H1 (cell line): ENCODE results near the gene GTF2F2. TPM values are rescaled to one million over a fixed set of nuclear protein-coding genes. Genes with fewer than 3 reads are reported as not detected.
A peak's percentile ranks its signal among the peaks of the same experiment; 100 is the strongest.

Experiments used
- BCL11A ChIP-seq, 2 experiments: IDR thresholded peaks; one replicate each; pipeline ENCODE4 v1.6.1; 2011; ENCODE audit warnings: low read depth in 2 of 2, low read length in 2 of 2, mild to moderate bottlenecking in 2 of 2
- CBX8 ChIP-seq: fragments of 300-800, 300-1000 bp; sonication (generic); IDR thresholded peaks from 2 replicates; pipeline ENCODE4 v1.7.1; 2016; ENCODE audit warnings: low read depth, low read length, borderline replicate concordance
- CEBPB ChIP-seq: IDR thresholded peaks from 2 replicates; pipeline ENCODE4 v1.6.1; 2012; ENCODE audit warnings: low read depth, low read length
- CHD2 ChIP-seq: IDR thresholded peaks from 2 replicates; pipeline ENCODE4 v1.6.1; 2012; ENCODE audit warnings: low read length, improper control_type of control experiment
- CREB1 ChIP-seq: IDR thresholded peaks from 2 replicates; pipeline ENCODE4 v1.6.1; 2012; ENCODE audit warnings: inconsistent platforms
- CTBP2 ChIP-seq: IDR thresholded peaks from 2 replicates; pipeline ENCODE4 v1.7.0; 2011; ENCODE audit warnings: borderline replicate concordance, mild to moderate bottlenecking, moderate library complexity, mixed read lengths, low read length; ENCODE audit not compliant: insufficient read depth, insufficient read length
- EP300 ChIP-seq, 2 experiments: IDR thresholded peaks; 1 replicate in 1 of 2; 2 replicates in 1 of 2; pipeline ENCODE4 v1.6.1; 2011 to 2012; ENCODE audit warnings: low read depth in 2 of 2, low read length in 2 of 2, mild to moderate bottlenecking in 2 of 2, borderline replicate concordance in 1 of 2, inconsistent platforms in 1 of 2, moderate library complexity in 1 of 2
- EZH2 ChIP-seq: fragments of 200-600 bp; sonication (generic); IDR thresholded peaks from 2 replicates; pipeline ENCODE4 v1.7.1; 2012; ENCODE audit warnings: low read depth, mild to moderate bottlenecking, moderate library complexity, low read length, inconsistent platforms; ENCODE audit not compliant: severe bottlenecking
- FOSL1 ChIP-seq: IDR thresholded peaks from 2 replicates; pipeline ENCODE4 v1.6.1; 2011; ENCODE audit warnings: mild to moderate bottlenecking, low read depth, low read length, moderate library complexity; ENCODE audit not compliant: insufficient read depth
- HDAC2 ChIP-seq, 2 experiments: fragments of 300-600 bp in 1 of 2; sonication (generic) in 1 of 2; IDR thresholded peaks; 2 replicates each; pipeline ENCODE4 v1.6.1; 2011 to 2012; ENCODE audit warnings: low read depth in 2 of 2, low read length in 2 of 2, mild to moderate bottlenecking in 2 of 2, moderate library complexity in 2 of 2, borderline replicate concordance in 1 of 2, inconsistent platforms in 1 of 2
- POLR2A ChIP-seq, 2 experiments: IDR thresholded peaks; 1 replicate in 1 of 2; 2 replicates in 1 of 2; pipeline ENCODE4 v1.6.1; 2011; ENCODE audit warnings: low read depth in 2 of 2, low read length in 2 of 2, mild to moderate bottlenecking in 2 of 2; ENCODE audit errors: control extremely low read depth in 1 of 2
- POLR2AphosphoS5 ChIP-seq: IDR thresholded peaks from 2 replicates; pipeline ENCODE4 v1.6.1; 2011; ENCODE audit warnings: low read depth, low read length
- POU5F1 ChIP-seq: IDR thresholded peaks from 2 replicates; pipeline ENCODE4 v1.6.1; 2011; ENCODE audit warnings: low read depth, mild to moderate bottlenecking, low read length, moderate library complexity
- SAP30 ChIP-seq: fragments of 300-600 bp; sonication (generic); IDR thresholded peaks from 2 replicates; pipeline ENCODE4 v1.7.1; 2012; ENCODE audit warnings: low read length, moderate library complexity, mild to moderate bottlenecking, inconsistent platforms; ENCODE audit not compliant: insufficient read depth, insufficient replicate concordance
- SIRT6 ChIP-seq: IDR thresholded peaks from one replicate; pipeline ENCODE4 v1.7.1; 2012; ENCODE audit warnings: low read length, inconsistent platforms
- SRF ChIP-seq: IDR thresholded peaks from 2 replicates; pipeline ENCODE4 v1.6.1; 2011; ENCODE audit warnings: mild to moderate bottlenecking, low read depth, low read length, moderate library complexity
- SUZ12 ChIP-seq: fragments of 200-600 bp; sonication (generic); IDR thresholded peaks from 2 replicates; pipeline ENCODE4 v1.6.1; 2012; ENCODE audit warnings: mild to moderate bottlenecking, inconsistent platforms, low read length, moderate library complexity, mixed read lengths
- polyA plus RNA-seq, 7 experiments: library from polyadenylated mRNA; depleted of rRNA in 3 of 7; stranded (reverse) in 5 of 7; unstranded in 2 of 7; fragments of >200 nt in 5 of 7; fragments of 200-250 nt in 2 of 7; gene quantifications; 1 replicate in 5 of 7; 2 replicates in 1 of 7; 4 replicates in 1 of 7; pipeline versions ENCODE4 v1.2.1 to v1.2.3, GENCODE V29; 2011 to 2013; ENCODE audit warnings: missing spikeins in 2 of 7, mixed read lengths in 2 of 7
- total RNA-seq: library from RNA; stranded (reverse); fragmentation: NEBNext Ultra II Directional; extraction: Animal tissue kit (Norgen Biotek cat#: 25700); gene quantifications from 2 replicates; pipeline ENCODE4 v1.2.1, GENCODE V29; 2021
- TF ChIP-seq, protein P1 (sequence below): IDR thresholded peaks from 2 replicates; pipeline ENCODE4 v1.6.1; 2012; ENCODE audit warnings: low read length, inconsistent platforms
- TF ChIP-seq, protein P2 (sequence below): IDR thresholded peaks from 2 replicates; pipeline ENCODE4 v1.6.1; 2012; ENCODE audit warnings: inconsistent platforms

Gene GTF2F2
- total and polyA plus RNA-seq, 2 of the 8 experiments (the other 6 are each of a cell fraction or from before 2014, with no cell fraction given): 10.8 to 31.1 TPM

DNA sequence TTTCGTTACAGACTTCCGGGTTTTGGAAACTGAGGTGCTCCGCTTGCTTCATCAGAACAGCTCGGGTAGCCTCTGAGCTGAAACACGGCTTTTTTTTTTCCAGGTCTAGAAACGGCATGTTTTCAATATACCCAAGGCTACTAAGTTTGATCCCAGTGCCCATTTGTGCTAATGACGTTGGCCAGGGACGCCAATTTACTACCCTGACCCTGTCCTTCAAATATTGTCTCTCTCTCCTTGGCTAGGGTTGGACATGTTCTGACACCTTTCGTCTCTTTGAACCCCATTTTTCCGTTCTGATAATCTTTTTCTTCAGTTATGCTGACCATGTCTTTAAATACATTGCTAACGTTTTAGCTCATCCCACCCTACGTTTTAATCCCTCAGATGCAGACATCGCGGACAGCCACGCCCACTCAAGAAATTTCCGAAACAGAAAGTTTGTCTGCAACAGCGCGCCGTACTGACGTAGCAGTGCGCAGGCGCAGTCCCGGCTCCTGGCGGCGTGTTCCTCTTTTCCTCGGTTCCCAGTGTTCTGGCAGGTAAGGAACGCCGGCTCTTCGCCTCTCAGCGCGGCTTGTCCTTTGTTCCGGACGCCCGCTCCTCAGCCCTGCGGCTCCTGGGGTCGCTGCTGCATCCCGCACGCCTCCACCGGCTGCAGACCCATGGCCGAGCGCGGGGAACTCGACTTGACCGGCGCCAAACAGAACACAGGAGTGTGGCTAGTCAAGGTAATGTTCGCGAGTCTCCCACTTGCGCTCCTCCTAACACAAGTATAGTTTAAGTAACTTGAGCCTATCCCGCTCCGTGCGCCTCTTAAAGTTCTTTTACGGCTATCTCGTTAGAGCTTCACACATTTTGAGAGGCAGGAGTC is at the start of gene GTF2F2 (continued):
- TF ChIP-seq SAP30 (no peak), POU5F1 (no peak), SIRT6 (no peak), CREB1 (peak; percentile 95), POLR2AphosphoS5 (peak; percentile 95), SUZ12 (no peak), EP300 (IDR thresholded peaks at IDR 0.05; ENCODE audit: borderline replicate concordance in 1 of 2, low read depth in 2 of 2, low read length in 2 of 2) (no peak), CBX8 (no peak), CHD2 (0 out of 2 replicates have a peak, but pooled peaks have one; percentile 22), BCL11A (IDR thresholded peaks at IDR 0.05; ENCODE audit: low read depth in 2 of 2, low read length in 2 of 2) (no peak), CEBPB (peak; percentile 43; the same call in 1 of the 2 replicates), CTBP2 (no peak), SRF (no peak), POLR2A (IDR thresholded peaks at IDR 0.05; ENCODE audit: control extremely low read depth in 1 of 2, low read depth in 2 of 2, low read length in 2 of 2) (peak; percentile 77 to 96), EZH2 (no peak), FOSL1 (no peak), HDAC2 (IDR thresholded peaks at IDR 0.05; ENCODE audit: borderline replicate concordance in 1 of 2, low read depth in 2 of 2, low read length in 2 of 2) (no peak)
- TF ChIP-seq, protein P1, sequence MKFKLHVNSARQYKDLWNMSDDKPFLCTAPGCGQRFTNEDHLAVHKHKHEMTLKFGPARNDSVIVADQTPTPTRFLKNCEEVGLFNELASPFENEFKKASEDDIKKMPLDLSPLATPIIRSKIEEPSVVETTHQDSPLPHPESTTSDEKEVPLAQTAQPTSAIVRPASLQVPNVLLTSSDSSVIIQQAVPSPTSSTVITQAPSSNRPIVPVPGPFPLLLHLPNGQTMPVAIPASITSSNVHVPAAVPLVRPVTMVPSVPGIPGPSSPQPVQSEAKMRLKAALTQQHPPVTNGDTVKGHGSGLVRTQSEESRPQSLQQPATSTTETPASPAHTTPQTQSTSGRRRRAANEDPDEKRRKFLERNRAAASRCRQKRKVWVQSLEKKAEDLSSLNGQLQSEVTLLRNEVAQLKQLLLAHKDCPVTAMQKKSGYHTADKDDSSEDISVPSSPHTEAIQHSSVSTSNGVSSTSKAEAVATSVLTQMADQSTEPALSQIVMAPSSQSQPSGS: no peak
- TF ChIP-seq, protein P2, sequence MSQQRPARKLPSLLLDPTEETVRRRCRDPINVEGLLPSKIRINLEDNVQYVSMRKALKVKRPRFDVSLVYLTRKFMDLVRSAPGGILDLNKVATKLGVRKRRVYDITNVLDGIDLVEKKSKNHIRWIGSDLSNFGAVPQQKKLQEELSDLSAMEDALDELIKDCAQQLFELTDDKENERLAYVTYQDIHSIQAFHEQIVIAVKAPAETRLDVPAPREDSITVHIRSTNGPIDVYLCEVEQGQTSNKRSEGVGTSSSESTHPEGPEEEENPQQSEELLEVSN: peak; percentile 32; the same call in 1 of the 2 replicates
